ENCODE results near the gene TOGARAM1.
A peak's percentile ranks its signal among the peaks of the same experiment; 100 is the strongest.
"Not testable (repeated sequence)": the region's sequence is repeated elsewhere in the genome, so short reads cannot be mapped to it uniquely, and the experiment has no call there.

TOGARAM1 gene

DNA sequence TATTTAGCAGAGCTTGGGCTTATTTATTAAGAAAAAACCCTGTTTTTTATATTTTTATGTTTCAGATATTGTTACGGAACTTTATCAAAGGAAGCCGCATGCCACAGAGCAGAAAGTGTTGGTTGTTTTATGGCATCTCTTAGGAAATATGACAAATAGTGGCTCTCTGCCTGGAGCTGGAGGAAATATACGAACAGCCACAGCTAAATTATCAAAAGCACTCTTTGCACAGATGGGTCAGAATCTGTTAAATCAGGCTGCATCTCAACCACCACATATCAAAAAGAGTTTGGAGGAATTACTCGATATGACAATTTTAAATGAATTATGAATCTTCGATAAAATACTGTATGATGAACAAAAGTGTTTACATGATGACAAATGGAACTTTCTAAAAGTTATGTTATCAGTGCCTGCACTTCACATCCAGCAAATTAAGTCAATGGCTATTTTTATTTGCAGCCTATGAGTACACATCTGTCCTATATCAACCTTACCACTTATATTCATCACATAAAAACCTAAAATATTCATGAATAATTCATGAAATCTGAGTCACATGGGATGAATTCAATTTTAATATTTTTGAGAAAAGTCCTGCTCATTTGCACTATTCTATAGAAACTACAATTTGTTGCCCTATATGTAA, 111.4 kb downstream of the TOGARAM1 start:
- no peak for DNase-seq (ENCODE audit: low spot score)
- TF ChIP-seq, protein P1, sequence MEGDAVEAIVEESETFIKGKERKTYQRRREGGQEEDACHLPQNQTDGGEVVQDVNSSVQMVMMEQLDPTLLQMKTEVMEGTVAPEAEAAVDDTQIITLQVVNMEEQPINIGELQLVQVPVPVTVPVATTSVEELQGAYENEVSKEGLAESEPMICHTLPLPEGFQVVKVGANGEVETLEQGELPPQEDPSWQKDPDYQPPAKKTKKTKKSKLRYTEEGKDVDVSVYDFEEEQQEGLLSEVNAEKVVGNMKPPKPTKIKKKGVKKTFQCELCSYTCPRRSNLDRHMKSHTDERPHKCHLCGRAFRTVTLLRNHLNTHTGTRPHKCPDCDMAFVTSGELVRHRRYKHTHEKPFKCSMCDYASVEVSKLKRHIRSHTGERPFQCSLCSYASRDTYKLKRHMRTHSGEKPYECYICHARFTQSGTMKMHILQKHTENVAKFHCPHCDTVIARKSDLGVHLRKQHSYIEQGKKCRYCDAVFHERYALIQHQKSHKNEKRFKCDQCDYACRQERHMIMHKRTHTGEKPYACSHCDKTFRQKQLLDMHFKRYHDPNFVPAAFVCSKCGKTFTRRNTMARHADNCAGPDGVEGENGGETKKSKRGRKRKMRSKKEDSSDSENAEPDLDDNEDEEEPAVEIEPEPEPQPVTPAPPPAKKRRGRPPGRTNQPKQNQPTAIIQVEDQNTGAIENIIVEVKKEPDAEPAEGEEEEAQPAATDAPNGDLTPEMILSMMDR (IDR thresholded peaks at IDR 0.05; ENCODE audit: borderline replicate concordance, control extremely low read depth, extremely low read depth, insufficient read depth, missing control alignments): no peak
- in situ Hi-C loops (cut with MboI; ENCODE audit: low sequenced_read_pairs, unreplicated experiment): no loop called here

DNA sequence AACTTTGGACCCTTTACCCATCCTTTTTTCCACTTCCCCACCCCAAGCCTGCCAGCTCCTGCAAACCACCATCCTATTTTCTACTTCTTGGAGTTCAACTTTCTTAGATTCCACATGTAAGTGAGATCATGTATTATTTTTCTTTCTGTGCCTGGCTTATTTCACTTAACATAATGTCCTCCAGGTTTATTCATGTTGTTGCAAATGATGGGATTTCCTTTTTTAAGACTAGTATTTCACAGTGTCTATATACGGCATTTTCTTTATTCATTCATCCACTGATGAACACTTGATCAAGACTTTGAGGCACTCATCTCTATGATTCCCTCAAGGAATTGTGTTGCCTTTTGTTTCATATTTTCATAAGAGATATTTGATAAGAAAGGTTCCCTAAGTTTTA, 116.3 kb downstream of the TOGARAM1 start:
- no peak for DNase-seq (ENCODE audit: low spot score)
- TF ChIP-seq, protein P1 (IDR thresholded peaks at IDR 0.05; ENCODE audit: borderline replicate concordance, control extremely low read depth, extremely low read depth, insufficient read depth, missing control alignments): no peak
- in situ Hi-C loops (cut with MboI; ENCODE audit: low sequenced_read_pairs, unreplicated experiment): no loop called here

DNA sequence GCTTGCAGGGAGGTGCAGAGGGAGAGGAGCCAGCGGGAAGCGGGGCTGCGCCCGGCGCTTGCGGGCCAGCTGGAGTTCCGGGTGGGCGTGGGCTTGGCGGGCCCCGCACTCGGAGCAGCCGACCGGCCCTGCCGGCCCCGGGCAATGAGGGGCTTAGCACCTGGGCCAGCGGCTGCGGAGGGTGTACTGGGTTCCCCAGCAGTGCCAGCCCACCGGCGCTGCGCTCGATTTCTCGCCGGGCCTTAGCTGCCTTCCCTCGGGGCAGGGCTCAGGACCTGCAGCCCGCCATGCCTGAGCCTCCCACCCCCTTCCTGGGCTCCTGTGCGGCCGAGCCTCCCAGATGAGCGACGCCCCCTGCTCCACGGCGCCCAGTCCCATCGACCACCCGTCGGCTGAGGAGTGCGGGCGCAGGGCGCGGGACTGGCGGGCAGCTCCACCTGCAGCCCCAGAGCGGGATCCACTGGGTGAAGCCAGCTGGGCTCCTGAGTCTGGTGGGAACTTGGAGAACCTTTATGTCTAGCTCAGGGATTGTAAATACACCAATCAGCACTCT, 118.5 kb downstream of the TOGARAM1 start:
- in situ Hi-C loops (cut with MboI; ENCODE audit: low sequenced_read_pairs, unreplicated experiment); DNase-seq (ENCODE audit: low spot score): not testable (repeated sequence)

DNA sequence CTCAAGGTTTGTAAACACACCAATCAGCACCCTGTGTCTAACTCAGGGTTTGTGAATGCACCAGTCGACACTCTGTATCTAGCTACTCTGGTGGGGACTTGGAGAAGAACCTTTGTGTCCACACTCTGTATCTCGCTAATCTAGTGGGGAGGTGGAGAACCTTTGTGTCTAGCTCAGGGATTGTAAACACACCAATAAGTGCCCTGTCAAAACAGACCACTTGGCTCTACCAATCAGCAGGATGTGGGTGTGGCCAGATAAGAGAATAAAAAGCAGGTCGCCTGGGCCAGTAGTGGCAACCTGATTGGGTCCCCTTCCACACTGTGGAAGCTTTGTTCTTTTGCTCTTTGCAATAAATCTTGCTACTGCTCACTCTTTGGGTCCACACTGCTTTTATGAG, 119.1 kb downstream of the TOGARAM1 start:
- in situ Hi-C loops (cut with MboI; ENCODE audit: low sequenced_read_pairs, unreplicated experiment); DNase-seq (ENCODE audit: low spot score): not testable (repeated sequence)

DNA sequence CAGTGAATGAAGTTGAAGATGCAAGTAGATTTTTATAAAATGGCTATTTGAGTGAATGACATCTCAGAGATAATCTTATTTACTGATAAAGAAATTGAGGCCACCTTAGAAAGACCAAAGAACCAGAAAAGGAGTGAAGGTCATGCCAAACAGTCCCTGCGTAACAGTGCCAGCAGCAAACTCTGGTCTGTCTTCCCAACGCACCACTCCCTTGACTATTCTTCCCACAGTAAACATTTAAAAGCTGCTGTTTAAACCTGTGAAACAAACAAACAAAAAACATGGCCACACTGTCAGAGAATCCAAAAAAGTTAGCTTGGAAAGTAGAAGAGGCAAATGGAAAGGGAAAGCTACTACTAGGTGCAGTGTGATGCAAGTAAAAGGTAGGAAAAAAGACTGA, 120.4 kb downstream of the TOGARAM1 start:
- DNase-seq (ENCODE audit: low spot score): no peak
- in situ Hi-C loops (cut with MboI; ENCODE audit: low sequenced_read_pairs, unreplicated experiment): no loop called here
- TF ChIP-seq, protein P1 (IDR thresholded peaks at IDR 0.05; ENCODE audit: borderline replicate concordance, control extremely low read depth, extremely low read depth, insufficient read depth, missing control alignments): no peak

DNA sequence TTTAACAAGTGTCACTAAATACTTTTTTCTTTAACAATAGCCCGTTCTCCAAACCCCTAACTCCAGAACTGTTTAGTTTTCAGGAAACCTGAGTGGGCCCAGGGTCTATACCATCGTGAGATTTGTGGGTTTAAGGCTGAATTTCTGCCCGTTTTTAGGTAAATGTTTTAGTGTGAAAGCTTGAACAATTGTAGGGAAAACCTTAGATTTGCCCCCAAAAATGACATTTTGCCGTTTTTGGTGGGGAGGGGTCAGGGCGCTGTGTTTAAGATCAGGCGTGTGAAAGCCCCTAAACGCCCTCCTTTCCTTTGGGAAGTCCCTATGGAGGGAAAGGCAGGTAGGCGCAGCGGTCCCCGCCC, 121.6 kb downstream of the TOGARAM1 start:
- in situ Hi-C loops (cut with MboI; ENCODE audit: low sequenced_read_pairs, unreplicated experiment): no loop called here
- DNase-seq (ENCODE audit: low spot score): no peak
- TF ChIP-seq, protein P1 (IDR thresholded peaks at IDR 0.05; ENCODE audit: borderline replicate concordance, control extremely low read depth, extremely low read depth, insufficient read depth, missing control alignments): no peak

DNA sequence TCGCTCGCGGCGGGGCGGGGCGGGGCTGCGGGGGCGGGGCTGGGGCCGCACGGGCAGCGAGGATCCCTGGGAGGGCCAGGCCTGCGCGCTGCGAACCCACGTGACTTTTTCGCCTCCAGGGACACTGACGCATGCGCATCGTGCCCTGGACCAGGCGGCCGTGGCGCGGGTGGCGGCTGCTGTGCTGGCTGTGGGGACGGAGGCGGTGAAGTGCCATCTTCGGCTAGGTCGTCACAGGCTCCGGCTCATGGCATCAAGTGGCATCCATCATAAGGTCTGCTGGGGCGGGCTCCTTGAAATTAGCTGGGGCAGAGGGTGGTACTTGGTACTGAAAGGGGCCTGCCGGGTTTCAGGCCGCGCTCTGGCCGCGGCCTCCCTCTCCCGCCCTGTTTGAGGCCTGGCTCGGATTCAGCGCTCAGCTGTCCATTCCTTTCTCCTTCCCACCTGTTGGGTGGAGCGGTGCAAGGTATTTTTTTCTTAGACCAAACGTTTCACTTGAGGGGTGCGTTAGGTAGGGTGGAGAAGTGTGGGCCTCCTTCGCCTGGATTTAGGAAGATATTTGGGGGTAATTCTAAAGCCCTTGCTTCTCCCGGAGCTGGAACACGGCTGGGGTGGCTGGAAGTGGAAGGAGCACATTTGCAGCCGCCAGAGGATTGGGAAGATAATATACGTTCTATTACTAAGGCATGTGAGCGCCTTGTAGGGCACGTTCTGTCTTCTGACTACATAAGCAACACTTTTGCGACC, 122.2 kb downstream of the TOGARAM1 start, which contains the start of gene PRPF39:
PRPF39 (plus strand) TSS at position 141 of the 747 bp plus-strand sequence. CDS start 11,124 bp downstream, outside the sequence.
- TF ChIP-seq, protein P1 (IDR thresholded peaks at IDR 0.05; ENCODE audit: borderline replicate concordance, control extremely low read depth, extremely low read depth, insufficient read depth, missing control alignments): no peak
- in situ Hi-C loops (cut with MboI; ENCODE audit: low sequenced_read_pairs, unreplicated experiment): no loop called here
- peak; percentile 98 for DNase-seq (ENCODE audit: low spot score)

All from GM13976 (cell line).